GM18873 (cell line): ENCODE measurements around the gene SLC2A11.
"Not testable (repeated sequence)": the region's sequence is repeated elsewhere in the genome, so short reads cannot be mapped to it uniquely, and the experiment has no call there.

Source experiments
- ATAC-seq: cut with Tn5 transposase; IDR thresholded peaks from one replicate; pipeline ENCODE4 v1.9.1; 2021; ENCODE audit warnings: mild to moderate bottlenecking, moderate library complexity, moderate number of reproducible peaks; ENCODE audit not compliant: unreplicated experiment, low FRiP score

SLC2A11 gene

DNA sequence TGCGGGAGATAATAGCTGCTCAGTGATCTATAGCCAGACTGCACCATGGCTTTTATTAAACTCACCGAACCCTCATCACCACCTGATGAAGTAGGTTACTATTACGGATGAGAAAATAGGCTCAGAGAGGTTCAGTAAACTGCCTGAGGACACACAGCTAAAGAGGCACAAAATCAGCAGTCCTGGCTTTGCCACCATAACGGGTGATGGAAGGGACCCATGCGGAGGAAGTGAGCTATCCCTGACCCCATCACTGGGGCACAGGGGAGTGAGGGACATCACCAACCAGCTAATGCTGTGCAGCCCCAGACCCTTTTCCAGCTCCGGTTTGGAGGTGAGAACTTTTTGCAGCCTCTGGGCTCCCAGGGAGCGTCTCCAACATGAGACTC lies 11.6 kb upstream of the SLC2A11 start:
- no peak for ATAC-seq

- no peak for ATAC-seq
These were observed 10.3 kb upstream of the SLC2A11 start for GRCh38 chr22:23847310-23847920.

GRCh38 chr22:23847991-23848864 lies 9.4 kb upstream of the SLC2A11 start:
- ATAC-seq: no peak

DNA sequence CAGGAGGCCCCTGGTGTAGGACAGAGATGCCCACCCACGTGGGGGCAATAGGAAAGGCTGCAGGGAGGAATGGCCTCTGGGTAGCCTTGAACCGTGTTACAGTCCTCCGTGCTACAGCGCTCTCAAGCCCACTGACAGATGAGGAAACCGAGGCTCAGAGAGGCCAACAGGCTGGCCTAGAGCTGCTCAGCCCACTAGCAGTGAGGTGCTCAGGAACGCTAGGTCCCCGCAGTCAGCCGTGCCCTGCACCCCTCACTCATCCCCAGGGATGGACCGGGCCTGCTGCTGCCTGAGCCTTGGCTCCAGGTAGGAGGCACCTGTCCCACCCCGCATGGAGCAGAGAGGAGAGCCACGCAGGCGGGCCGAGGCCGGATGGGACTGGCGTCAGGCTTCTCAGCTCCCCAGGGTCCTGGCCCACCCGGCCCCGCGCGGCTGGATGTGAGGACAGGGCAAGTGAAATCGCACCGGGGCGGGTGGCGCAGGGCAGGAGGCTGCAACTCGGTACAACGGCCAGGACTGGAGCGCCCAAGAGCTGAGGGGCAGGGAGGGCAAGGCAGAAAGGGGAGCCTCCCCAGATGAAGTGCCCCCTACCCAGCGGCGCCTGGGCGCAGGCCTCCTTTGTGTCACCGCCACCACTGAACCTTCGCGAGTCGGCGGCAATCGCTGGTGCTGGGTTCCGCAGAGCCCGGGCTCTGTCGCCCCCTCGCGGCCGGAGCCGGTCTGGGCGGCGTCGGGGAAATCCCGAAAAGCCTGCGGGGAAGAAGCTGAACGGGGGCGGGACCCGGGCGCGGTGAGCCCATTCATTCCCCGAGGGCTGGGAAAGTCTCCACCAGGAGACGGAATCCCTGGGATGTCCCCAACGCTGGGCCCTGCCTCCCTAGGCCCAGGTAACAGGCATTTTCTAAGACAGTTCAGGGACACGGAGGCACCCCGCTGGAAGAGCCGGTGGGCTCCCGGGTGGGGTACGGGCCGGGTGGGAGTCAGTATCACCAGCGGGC lies 8.4 kb upstream of the SLC2A11 start:
- no peak for ATAC-seq

DNA sequence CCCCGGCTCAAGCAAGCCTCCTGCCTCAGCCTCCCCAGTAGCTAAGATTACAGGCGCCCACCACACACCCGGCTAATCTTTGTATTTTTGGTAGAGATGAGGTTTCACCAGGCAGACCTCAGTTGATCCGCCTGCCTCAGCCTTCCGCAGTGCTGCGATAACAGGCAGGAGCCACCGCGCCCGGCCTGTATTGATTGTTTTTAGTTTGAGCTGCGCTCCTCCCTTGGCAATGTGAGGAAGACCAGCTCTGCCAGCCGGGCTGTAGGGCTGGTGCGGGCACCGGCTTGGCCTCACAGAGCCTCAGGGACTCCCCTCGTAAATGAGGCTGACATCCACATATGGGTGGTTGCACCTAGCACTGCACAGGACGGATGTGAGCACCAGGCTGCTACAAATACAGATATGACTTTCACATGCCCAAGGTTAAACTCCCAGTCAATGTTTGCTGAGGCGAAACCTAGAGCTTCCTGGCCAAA lies 7.5 kb upstream of the SLC2A11 start:
- peak; percentile 61 for ATAC-seq

GRCh38 chr22:23856721-23857605 lies 712 bp upstream of the SLC2A11 start:
- ATAC-seq: peak; percentile 38

DNA sequence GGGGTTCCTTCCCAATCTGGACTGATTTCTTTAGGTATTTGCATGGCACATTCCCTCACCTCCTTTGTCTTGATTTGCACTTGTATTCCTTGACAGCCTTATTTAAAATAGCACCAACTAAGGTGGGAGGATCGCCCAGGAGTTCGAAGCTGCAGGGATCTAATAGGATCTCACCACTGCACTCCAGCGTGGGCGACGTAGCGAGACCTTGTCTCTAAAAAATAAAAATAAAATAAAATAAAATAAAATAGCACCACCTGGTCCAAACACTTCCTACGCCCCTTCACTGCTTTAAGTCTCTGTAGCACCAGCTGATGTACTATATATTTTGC lies 775 bp downstream of the SLC2A11 start:
- no peak for ATAC-seq

DNA sequence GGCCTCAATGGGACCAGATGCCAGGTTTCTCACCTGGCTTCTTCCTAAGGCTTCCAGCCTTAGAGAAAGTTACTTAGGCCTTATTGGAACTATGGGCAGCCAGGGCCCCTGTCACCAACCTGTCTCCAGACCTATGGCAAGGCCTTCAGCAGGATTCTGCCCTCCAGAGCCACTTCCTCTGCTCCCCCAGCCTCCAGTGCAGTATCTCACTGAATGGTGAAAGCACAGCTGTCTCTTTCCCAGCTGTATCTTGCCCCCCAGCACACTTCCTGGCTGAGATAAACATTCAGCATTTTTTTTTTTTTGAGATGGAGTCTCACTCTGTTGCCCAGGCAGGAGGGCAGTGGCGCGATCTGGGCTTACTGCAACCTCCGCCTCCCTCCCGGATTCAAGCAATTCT lies 1.5 kb downstream of the SLC2A11 start:
- ATAC-seq: no peak

- ATAC-seq: not testable (repeated sequence)
These were observed 2.5 kb downstream of the SLC2A11 start for GRCh38 chr22:23860187-23860586.

DNA sequence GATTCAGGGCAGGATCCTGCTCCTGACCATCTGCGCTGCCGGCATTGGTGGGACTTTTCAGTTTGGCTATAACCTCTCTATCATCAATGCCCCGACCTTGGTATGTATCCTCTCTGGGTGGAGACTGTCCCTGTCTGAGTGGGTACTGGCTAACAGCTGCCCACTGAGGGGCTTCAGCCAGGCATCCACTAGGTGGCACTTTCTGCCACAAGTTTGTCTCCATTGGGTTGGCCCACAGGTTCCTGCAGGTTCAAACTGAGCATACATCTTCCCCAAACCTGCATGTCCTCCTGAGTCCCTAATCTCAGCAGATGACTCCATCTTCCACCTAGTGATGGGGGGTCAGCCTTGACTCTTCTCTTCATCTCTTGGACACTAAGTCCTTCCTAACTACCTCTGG lies 4.4 kb downstream of the SLC2A11 start:
- ATAC-seq: no peak

GRCh38 chr22:23864499-23865154 lies 7.0 kb downstream of the SLC2A11 start:
- ATAC-seq: not testable (repeated sequence)

DNA sequence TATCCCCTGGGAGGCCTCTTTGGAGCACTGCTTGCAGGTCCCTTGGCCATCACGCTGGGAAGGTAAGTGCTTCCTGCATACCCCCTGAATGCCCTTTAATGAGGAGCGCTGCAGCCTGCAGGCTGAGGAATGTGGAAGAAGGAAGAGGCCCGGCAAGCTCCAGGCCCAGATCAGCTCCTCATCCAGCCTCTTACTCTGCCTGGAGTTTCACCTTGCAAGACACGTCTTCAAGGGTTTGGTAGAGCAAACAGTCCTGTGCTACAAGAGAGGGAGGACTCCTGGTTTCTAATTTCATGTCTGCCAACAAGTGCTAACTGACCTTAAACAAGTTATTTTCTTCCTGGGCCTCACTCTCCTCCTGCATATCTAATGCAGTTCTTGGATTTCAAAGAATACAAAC lies 10.9 kb downstream of the SLC2A11 start:
- ATAC-seq: no peak

GRCh38 chr22:23874871-23875270 lies 17.2 kb downstream of the SLC2A11 start:
- ATAC-seq: no peak

DNA sequence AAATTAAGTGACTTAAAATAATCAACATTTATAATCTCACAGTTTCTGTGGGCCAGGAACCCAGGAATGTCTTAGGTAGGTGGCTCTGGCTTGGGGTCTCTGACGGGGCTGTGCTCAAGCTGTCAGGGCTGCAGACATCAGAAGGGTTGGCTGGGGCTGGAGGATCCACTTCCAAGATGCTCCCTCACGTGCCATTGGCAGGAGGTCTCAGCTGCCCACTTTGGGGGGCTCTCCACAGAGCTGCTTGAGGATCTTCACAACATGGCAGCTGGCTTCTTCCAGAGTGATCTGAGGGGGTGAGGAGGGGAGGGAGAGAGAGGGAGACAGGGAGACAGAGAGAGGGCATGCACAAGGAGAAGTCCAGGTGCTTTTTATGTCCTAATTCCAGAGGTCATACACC lies 18.1 kb downstream of the SLC2A11 start:
- ATAC-seq: no peak

GRCh38 chr22:23877566-23877965 lies 19.9 kb downstream of the SLC2A11 start:
- ATAC-seq: no peak

DNA sequence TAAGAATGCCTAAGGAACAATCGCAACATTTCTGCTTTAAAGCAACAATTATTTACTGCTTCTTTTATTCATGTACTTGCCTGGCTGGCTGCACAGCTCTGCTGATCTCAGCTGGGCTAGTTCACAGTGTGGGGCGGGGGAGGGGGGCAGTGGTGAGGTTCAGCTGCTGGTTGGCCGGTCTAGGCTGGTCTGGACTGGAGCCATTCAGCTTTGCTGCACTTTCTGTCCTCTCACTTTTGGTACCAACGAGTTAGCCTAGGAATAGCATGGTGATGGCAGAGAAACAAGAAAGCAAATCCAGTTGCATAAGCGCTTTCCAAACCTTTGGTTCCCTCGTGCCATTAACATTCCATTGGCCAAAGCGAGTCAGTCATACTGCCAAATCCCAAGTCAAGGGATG lies 20.5 kb downstream of the SLC2A11 start:
- ATAC-seq: no peak

GRCh38 chr22:23882370-23882769 lies 24.7 kb downstream of the SLC2A11 start:
- ATAC-seq: no peak

- no peak for ATAC-seq
These were observed 26.0 kb downstream of the SLC2A11 start for GRCh38 chr22:23883658-23884057.

- no peak for ATAC-seq
These were observed 26.5 kb downstream of the SLC2A11 start for GRCh38 chr22:23884140-23884539.
